Fibroblast of lung (primary cell): ENCODE data around the gene RACGAP1. TPM values are rescaled to one million over a fixed set of nuclear protein-coding genes. Genes with fewer than 3 reads are reported as not detected.

Source experiments
- DNase-seq, 2 donors: peaks; one replicate each; pipeline versions ENCODE4 v3.0.0 to v3.0.0-alpha.2; 2010; ENCODE audit warnings: low read depth in 2 of 2
- H2AFZ ChIP-seq: 2 replicates; pipeline ENCODE4 v1.5.1; 2012; ENCODE audit warnings: low read length, control low read depth, inconsistent platforms
- H3K27ac ChIP-seq: 2 replicates; pipeline ENCODE4 v1.5.1; 2011; ENCODE audit warnings: low read length, control low read depth; ENCODE audit not compliant: insufficient read depth
- H3K27me3 ChIP-seq: 2 replicates; pipeline ENCODE4 v1.5.1; 2011; ENCODE audit warnings: mild to moderate bottlenecking, low read length; ENCODE audit not compliant: control insufficient read depth, insufficient read depth
- H3K36me3 ChIP-seq: 2 replicates; pipeline ENCODE4 v1.5.1; 2011; ENCODE audit warnings: low read length; ENCODE audit not compliant: control insufficient read depth, insufficient read depth
- H3K4me1 ChIP-seq: 2 replicates; pipeline ENCODE4 v1.5.1; 2011; ENCODE audit warnings: low read length; ENCODE audit not compliant: control insufficient read depth, insufficient read depth; ENCODE audit errors: extremely low read depth
- H3K4me2 ChIP-seq: 2 replicates; pipeline ENCODE4 v1.5.1; 2011; ENCODE audit warnings: low read length, control low read depth; ENCODE audit not compliant: insufficient read depth; ENCODE audit errors: extremely low read depth
- H3K4me3 ChIP-seq, 4 experiments: fragments of 200-600 bp in 1 of 4; sonication (generic) in 1 of 4; replicated peaks in 1 of 4; 2 replicates each; pipeline ENCODE4 v1.5.1; 2011 to 2016; ENCODE audit warnings: low read length in 4 of 4, low read depth in 3 of 4, mild to moderate bottlenecking in 3 of 4, control low read depth in 2 of 4, inconsistent platforms in 1 of 4, mixed read lengths in 1 of 4; ENCODE audit not compliant: insufficient read depth in 1 of 4; ENCODE audit errors: control extremely low read depth in 1 of 4
- H3K79me2 ChIP-seq: 2 replicates; pipeline ENCODE4 v1.5.1; 2012; ENCODE audit warnings: mild to moderate bottlenecking, low read length, inconsistent platforms; ENCODE audit not compliant: control insufficient read depth, insufficient read depth
- H3K9ac ChIP-seq: 2 replicates; pipeline ENCODE4 v1.5.1; 2011; ENCODE audit warnings: mild to moderate bottlenecking, low read length, control low read depth; ENCODE audit not compliant: insufficient read depth
- H3K9me3 ChIP-seq: 2 replicates; pipeline ENCODE4 v1.5.1; 2012; ENCODE audit warnings: low read depth, low read length; ENCODE audit not compliant: control insufficient read depth, insufficient read depth
- H4K20me1 ChIP-seq: 2 replicates; pipeline ENCODE4 v1.5.1; 2011; ENCODE audit warnings: low read length; ENCODE audit not compliant: control insufficient read depth, insufficient read depth; ENCODE audit errors: extremely low read depth
- EZH2 ChIP-seq: IDR thresholded peaks from 2 replicates; pipeline ENCODE4 v1.5.1; 2012; ENCODE audit warnings: low read length, control low read depth, mild to moderate bottlenecking; ENCODE audit errors: missing control alignments
- polyA plus RNA-seq, 2 donors: library from polyadenylated mRNA; depleted of rRNA in 1 of 2; stranded (reverse) in 1 of 2; unstranded in 1 of 2; fragments of >200 nt; gene quantifications; 2 replicates each; pipeline ENCODE4 v1.2.1, GENCODE V29; 2011 to 2012; ENCODE audit warnings: missing spikeins in 1 of 2
- total RNA-seq: library from RNA; depleted of rRNA; stranded (reverse); fragments of >200 nt; gene quantifications from 2 replicates; pipeline ENCODE4 v1.2.1, GENCODE V29; 2014
- TF ChIP-seq, protein P1 (sequence below), 2 donors: IDR thresholded peaks in 1 of 2; conservative IDR thresholded peaks in 1 of 2; 1 replicate in 1 of 2; 2 replicates in 1 of 2; pipeline ENCODE4 v1.5.1; 2011 to 2012; ENCODE audit warnings: low read length in 2 of 2, control low read depth in 1 of 2, inconsistent platforms in 1 of 2, low read depth in 1 of 2, mild to moderate bottlenecking in 1 of 2

Gene RACGAP1
- total and polyA plus RNA-seq, 2 donors (not counting 1 experiment from before 2014, with no cell fraction given) = 22.9 to 38.1 TPM

- H3K79me2 ChIP-seq = peaks cover 55% of the 10 kb centered on the region
- no peaks in the 10 kb centered on the region for H3K36me3 ChIP-seq
- peak overlapping the region; percentile 70 to 87 (median 76) for H3K4me3 ChIP-seq
- no peak for DNase-seq
- no peak for TF ChIP-seq EZH2
- TF ChIP-seq, protein P1, sequence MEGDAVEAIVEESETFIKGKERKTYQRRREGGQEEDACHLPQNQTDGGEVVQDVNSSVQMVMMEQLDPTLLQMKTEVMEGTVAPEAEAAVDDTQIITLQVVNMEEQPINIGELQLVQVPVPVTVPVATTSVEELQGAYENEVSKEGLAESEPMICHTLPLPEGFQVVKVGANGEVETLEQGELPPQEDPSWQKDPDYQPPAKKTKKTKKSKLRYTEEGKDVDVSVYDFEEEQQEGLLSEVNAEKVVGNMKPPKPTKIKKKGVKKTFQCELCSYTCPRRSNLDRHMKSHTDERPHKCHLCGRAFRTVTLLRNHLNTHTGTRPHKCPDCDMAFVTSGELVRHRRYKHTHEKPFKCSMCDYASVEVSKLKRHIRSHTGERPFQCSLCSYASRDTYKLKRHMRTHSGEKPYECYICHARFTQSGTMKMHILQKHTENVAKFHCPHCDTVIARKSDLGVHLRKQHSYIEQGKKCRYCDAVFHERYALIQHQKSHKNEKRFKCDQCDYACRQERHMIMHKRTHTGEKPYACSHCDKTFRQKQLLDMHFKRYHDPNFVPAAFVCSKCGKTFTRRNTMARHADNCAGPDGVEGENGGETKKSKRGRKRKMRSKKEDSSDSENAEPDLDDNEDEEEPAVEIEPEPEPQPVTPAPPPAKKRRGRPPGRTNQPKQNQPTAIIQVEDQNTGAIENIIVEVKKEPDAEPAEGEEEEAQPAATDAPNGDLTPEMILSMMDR (conservative IDR thresholded peaks at IDR 0.05 in 1 of 2, IDR thresholded peaks at IDR 0.05 in 1 of 2; ENCODE audit: low read depth in 1 of 2, low read length in 2 of 2) = no peak
- no peaks in the 10 kb centered on the region for H3K27me3 ChIP-seq
- peak overlapping the region; percentile 63 for H3K4me2 ChIP-seq
- H3K27ac ChIP-seq = peak overlapping the region; percentile 82
- no peaks in the 10 kb centered on the region for H3K4me1 ChIP-seq
- H3K9me3 ChIP-seq = no peaks in the 10 kb centered on the region
- H2AFZ ChIP-seq = peak overlapping the region; percentile 84
- no peaks in the 10 kb centered on the region for H4K20me1 ChIP-seq
- H3K9ac ChIP-seq = peak overlapping the region; percentile 73
Observed at GRCh38 chr12:50024805-50025186, 498 bp downstream of the RACGAP1 start.

GRCh38 chr12:50024227-50024626 is 1.1 kb downstream of the RACGAP1 start:
- Histone ChIP-seq H2AFZ (no peak overlapping the region), H3K36me3 (no peaks in the 10 kb centered on the region), H3K27ac (no peak overlapping the region), H3K4me3 (peak overlapping the region; percentile 70 to 87 (median 76)), H3K79me2 (peaks cover 60% of the 10 kb centered on the region), H3K9ac (no peak overlapping the region), H3K4me1 (no peaks in the 10 kb centered on the region), H3K27me3 (no peaks in the 10 kb centered on the region), H3K4me2 (peak overlapping the region; percentile 63), H3K9me3 (no peaks in the 10 kb centered on the region), H4K20me1 (no peaks in the 10 kb centered on the region)
- no peak for TF ChIP-seq EZH2
- TF ChIP-seq, protein P1 (conservative IDR thresholded peaks at IDR 0.05 in 1 of 2, IDR thresholded peaks at IDR 0.05 in 1 of 2; ENCODE audit: low read depth in 1 of 2, low read length in 2 of 2) = no peak
- DNase-seq = no peak

GRCh38 chr12:50022903-50023302 is 2.4 kb downstream of the RACGAP1 start:
- no peak overlapping the region for H3K27ac ChIP-seq
- H3K36me3 ChIP-seq = no peaks in the 10 kb centered on the region
- H3K9me3 ChIP-seq = no peaks in the 10 kb centered on the region
- H3K79me2 ChIP-seq = peaks cover 73% of the 10 kb centered on the region
- no peak overlapping the region for H3K9ac ChIP-seq
- no peak overlapping the region for H3K4me3 ChIP-seq
- H3K4me2 ChIP-seq = no peak overlapping the region
- TF ChIP-seq EZH2 = no peak
- TF ChIP-seq, protein P1 (conservative IDR thresholded peaks at IDR 0.05 in 1 of 2, IDR thresholded peaks at IDR 0.05 in 1 of 2; ENCODE audit: low read depth in 1 of 2, low read length in 2 of 2) = no peak
- no peak overlapping the region for H2AFZ ChIP-seq
- no peaks in the 10 kb centered on the region for H4K20me1 ChIP-seq
- DNase-seq = no peak
- H3K4me1 ChIP-seq = peaks cover under 1% of the 10 kb centered on the region
- no peaks in the 10 kb centered on the region for H3K27me3 ChIP-seq
